HepG2 (cell line): ENCODE data around the gene SLC5A3. TPM values are rescaled to one million over a fixed set of nuclear protein-coding genes. Genes with fewer than 3 reads are reported as not detected.
A peak's percentile ranks its signal among the peaks of the same experiment; 100 is the strongest.

ENCODE experiments used
- ATF7-NPFF ChIP-seq: sonication (generic); formaldehyde crosslinking; IDR thresholded peaks from 2 replicates; pipeline ENCODE4 v1.8.1; 2023; ENCODE audit warnings: mild to moderate bottlenecking, low read depth, missing genetic modification reagents, moderate library complexity
- BRD4 ChIP-seq: sonication (generic); formaldehyde crosslinking; IDR thresholded peaks from 2 replicates; pipeline ENCODE4 v1.4.0; 2020; ENCODE audit warnings: missing genetic modification reagents
- CHD2 ChIP-seq: IDR thresholded peaks from 2 replicates; pipeline ENCODE4 v1.6.1; 2011; ENCODE audit warnings: low read depth, low read length, improper control_type of control experiment
- ERF ChIP-seq: IDR thresholded peaks from 2 replicates; pipeline ENCODE4 v1.6.1; 2018; ENCODE audit warnings: missing biosample characterization, missing genetic modification reagents
- HNRNPH1 ChIP-seq: fragments of 200-400 bp; formaldehyde crosslinking; optimal IDR thresholded peaks from 2 replicates; pipeline ENCODE3; 2017; ENCODE audit warnings: mild to moderate bottlenecking, low read depth, low read length
- KDM2A ChIP-seq: sonication (generic); formaldehyde crosslinking; IDR thresholded peaks from 2 replicates; pipeline ENCODE4 v1.4.0; 2020; ENCODE audit warnings: low read depth, missing genetic modification reagents, borderline replicate concordance
- PHF20 ChIP-seq: sonication (generic); formaldehyde crosslinking; IDR thresholded peaks from 2 replicates; pipeline ENCODE4 v1.5.0; 2020; ENCODE audit warnings: mild to moderate bottlenecking, missing genetic modification reagents
- ZNF253 ChIP-seq: sonication (generic); formaldehyde crosslinking; IDR thresholded peaks from 2 replicates; pipeline ENCODE4 v1.8.0; 2022; ENCODE audit warnings: mild to moderate bottlenecking, missing genetic modification reagents, borderline replicate concordance
- polyA plus RNA-seq, 8 experiments: library from polyadenylated mRNA; depleted of rRNA in 3 of 8; stranded (reverse) in 7 of 8; unstranded in 1 of 8; fragments of >200 nt; fragmentation: Illumina TruSeq in 4 of 8; extraction: Trizol in 4 of 8; gene quantifications; 2 replicates each; pipeline versions ENCODE4 v1.2.1 to v1.2.3, GENCODE V29; 2011 to 2016; ENCODE audit warnings: low read depth in 4 of 8, missing spikeins in 1 of 8, mixed read lengths in 1 of 8; ENCODE audit not compliant: insufficient read depth in 1 of 8
- total RNA-seq, 5 experiments: library from RNA; depleted of rRNA; stranded (reverse); fragments of >200 nt; fragmentation: Illumina TruSeq; extraction: Trizol; gene quantifications; 2 replicates each; pipeline ENCODE4 v1.2.3, GENCODE V29; 2016; ENCODE audit warnings: low read depth in 1 of 5
- TF ChIP-seq, protein P1 (sequence below): sonication (generic); formaldehyde crosslinking; IDR thresholded peaks from 2 replicates; pipeline ENCODE4 v1.4.0; 2020; ENCODE audit warnings: missing genetic modification reagents
- TF ChIP-seq, protein P2 (sequence below): sonication (generic); formaldehyde crosslinking; IDR thresholded peaks from 2 replicates; pipeline ENCODE4 v1.5.0; 2020; ENCODE audit warnings: mild to moderate bottlenecking, missing genetic modification reagents, borderline replicate concordance
- TF ChIP-seq, protein P3 (sequence below): sonication (generic); formaldehyde crosslinking; IDR thresholded peaks from 2 replicates; pipeline ENCODE4 v1.8.1; 2022; ENCODE audit warnings: mild to moderate bottlenecking, missing genetic modification reagents
- TF ChIP-seq, protein P4 (sequence below): sonication (generic); formaldehyde crosslinking; IDR thresholded peaks from 2 replicates; pipeline ENCODE4 v1.4.0; 2020; ENCODE audit warnings: missing genetic modification reagents

Gene SLC5A3
- total and polyA plus RNA-seq, 2 of the 13 experiments (the other 11 are each of a cell fraction or from before 2014, with no cell fraction given) = 5.6 to 11.2 TPM

DNA sequence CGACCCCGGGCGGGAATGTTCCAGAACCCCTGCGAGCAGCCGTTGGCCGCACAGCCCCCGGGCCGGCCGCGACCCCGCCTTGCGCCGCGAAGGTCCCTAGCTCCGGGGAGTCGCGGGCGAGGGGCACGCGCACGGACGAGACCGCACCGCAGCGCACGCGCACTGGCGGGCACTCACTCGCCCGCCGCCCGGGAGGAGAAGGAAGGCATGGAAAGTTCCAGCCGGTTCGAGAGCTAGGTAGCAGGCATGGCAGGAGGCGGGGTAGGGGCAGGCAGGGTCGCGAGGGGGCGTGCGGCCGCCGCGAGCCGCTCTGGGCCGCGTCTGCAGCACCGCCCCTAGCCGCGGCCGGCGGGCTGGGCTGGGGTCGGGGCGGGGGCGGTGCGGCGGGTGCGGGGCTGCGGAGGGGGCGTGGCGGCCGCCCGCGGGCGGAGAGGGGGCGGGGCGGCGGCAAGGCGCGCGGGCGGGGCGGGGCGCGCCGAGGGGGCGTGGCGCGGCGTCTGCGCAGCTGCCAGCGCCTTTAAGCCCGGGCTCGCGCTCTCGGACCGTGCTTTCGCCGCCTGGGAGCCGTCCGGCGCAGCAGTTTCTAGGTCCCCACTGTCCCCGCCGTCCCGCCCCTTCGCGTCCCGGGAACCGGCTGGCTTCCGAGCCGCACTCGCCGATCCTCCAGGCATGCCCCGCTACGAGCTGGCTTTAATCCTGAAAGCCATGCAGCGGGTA lies at the start of gene SLC5A3, which contains the start of gene MRPS6 (continued):
- TF ChIP-seq, protein P1, sequence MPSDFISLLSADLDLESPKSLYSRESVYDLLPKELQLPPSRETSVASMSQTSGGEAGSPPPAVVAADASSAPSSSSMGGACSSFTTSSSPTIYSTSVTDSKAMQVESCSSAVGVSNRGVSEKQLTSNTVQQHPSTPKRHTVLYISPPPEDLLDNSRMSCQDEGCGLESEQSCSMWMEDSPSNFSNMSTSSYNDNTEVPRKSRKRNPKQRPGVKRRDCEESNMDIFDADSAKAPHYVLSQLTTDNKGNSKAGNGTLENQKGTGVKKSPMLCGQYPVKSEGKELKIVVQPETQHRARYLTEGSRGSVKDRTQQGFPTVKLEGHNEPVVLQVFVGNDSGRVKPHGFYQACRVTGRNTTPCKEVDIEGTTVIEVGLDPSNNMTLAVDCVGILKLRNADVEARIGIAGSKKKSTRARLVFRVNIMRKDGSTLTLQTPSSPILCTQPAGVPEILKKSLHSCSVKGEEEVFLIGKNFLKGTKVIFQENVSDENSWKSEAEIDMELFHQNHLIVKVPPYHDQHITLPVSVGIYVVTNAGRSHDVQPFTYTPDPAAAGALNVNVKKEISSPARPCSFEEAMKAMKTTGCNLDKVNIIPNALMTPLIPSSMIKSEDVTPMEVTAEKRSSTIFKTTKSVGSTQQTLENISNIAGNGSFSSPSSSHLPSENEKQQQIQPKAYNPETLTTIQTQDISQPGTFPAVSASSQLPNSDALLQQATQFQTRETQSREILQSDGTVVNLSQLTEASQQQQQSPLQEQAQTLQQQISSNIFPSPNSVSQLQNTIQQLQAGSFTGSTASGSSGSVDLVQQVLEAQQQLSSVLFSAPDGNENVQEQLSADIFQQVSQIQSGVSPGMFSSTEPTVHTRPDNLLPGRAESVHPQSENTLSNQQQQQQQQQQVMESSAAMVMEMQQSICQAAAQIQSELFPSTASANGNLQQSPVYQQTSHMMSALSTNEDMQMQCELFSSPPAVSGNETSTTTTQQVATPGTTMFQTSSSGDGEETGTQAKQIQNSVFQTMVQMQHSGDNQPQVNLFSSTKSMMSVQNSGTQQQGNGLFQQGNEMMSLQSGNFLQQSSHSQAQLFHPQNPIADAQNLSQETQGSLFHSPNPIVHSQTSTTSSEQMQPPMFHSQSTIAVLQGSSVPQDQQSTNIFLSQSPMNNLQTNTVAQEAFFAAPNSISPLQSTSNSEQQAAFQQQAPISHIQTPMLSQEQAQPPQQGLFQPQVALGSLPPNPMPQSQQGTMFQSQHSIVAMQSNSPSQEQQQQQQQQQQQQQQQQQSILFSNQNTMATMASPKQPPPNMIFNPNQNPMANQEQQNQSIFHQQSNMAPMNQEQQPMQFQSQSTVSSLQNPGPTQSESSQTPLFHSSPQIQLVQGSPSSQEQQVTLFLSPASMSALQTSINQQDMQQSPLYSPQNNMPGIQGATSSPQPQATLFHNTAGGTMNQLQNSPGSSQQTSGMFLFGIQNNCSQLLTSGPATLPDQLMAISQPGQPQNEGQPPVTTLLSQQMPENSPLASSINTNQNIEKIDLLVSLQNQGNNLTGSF (CRISPR knock-in tag) = 0 out of 2 replicates have a peak, but pooled peaks have one; percentile 19
- no peak for TF ChIP-seq CHD2
- TF ChIP-seq KDM2A (CRISPR knock-in tag) = peak; percentile 62
- no peak for TF ChIP-seq ZNF253
- TF ChIP-seq, protein P2, sequence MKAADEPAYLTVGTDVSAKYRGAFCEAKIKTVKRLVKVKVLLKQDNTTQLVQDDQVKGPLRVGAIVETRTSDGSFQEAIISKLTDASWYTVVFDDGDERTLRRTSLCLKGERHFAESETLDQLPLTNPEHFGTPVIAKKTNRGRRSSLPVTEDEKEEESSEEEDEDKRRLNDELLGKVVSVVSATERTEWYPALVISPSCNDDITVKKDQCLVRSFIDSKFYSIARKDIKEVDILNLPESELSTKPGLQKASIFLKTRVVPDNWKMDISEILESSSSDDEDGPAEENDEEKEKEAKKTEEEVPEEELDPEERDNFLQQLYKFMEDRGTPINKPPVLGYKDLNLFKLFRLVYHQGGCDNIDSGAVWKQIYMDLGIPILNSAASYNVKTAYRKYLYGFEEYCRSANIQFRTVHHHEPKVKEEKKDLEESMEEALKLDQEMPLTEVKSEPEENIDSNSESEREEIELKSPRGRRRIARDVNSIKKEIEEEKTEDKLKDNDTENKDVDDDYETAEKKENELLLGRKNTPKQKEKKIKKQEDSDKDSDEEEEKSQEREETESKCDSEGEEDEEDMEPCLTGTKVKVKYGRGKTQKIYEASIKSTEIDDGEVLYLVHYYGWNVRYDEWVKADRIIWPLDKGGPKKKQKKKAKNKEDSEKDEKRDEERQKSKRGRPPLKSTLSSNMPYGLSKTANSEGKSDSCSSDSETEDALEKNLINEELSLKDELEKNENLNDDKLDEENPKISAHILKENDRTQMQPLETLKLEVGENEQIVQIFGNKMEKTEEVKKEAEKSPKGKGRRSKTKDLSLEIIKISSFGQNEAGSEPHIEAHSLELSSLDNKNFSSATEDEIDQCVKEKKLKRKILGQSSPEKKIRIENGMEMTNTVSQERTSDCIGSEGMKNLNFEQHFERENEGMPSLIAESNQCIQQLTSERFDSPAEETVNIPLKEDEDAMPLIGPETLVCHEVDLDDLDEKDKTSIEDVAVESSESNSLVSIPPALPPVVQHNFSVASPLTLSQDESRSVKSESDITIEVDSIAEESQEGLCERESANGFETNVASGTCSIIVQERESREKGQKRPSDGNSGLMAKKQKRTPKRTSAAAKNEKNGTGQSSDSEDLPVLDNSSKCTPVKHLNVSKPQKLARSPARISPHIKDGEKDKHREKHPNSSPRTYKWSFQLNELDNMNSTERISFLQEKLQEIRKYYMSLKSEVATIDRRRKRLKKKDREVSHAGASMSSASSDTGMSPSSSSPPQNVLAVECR (CRISPR knock-in tag) = peak; percentile 78
- TF ChIP-seq, protein P3, sequence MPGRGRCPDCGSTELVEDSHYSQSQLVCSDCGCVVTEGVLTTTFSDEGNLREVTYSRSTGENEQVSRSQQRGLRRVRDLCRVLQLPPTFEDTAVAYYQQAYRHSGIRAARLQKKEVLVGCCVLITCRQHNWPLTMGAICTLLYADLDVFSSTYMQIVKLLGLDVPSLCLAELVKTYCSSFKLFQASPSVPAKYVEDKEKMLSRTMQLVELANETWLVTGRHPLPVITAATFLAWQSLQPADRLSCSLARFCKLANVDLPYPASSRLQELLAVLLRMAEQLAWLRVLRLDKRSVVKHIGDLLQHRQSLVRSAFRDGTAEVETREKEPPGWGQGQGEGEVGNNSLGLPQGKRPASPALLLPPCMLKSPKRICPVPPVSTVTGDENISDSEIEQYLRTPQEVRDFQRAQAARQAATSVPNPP = no peak
- TF ChIP-seq BRD4 (CRISPR knock-in tag) = no peak
- TF ChIP-seq ERF (CRISPR knock-in tag) = peak; percentile 76
- TF ChIP-seq, protein P4, sequence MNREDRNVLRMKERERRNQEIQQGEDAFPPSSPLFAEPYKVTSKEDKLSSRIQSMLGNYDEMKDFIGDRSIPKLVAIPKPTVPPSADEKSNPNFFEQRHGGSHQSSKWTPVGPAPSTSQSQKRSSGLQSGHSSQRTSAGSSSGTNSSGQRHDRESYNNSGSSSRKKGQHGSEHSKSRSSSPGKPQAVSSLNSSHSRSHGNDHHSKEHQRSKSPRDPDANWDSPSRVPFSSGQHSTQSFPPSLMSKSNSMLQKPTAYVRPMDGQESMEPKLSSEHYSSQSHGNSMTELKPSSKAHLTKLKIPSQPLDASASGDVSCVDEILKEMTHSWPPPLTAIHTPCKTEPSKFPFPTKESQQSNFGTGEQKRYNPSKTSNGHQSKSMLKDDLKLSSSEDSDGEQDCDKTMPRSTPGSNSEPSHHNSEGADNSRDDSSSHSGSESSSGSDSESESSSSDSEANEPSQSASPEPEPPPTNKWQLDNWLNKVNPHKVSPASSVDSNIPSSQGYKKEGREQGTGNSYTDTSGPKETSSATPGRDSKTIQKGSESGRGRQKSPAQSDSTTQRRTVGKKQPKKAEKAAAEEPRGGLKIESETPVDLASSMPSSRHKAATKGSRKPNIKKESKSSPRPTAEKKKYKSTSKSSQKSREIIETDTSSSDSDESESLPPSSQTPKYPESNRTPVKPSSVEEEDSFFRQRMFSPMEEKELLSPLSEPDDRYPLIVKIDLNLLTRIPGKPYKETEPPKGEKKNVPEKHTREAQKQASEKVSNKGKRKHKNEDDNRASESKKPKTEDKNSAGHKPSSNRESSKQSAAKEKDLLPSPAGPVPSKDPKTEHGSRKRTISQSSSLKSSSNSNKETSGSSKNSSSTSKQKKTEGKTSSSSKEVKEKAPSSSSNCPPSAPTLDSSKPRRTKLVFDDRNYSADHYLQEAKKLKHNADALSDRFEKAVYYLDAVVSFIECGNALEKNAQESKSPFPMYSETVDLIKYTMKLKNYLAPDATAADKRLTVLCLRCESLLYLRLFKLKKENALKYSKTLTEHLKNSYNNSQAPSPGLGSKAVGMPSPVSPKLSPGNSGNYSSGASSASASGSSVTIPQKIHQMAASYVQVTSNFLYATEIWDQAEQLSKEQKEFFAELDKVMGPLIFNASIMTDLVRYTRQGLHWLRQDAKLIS (CRISPR knock-in tag) = no peak
- peak; percentile 60; the same call in 1 of the 2 replicates for TF ChIP-seq ATF7-NPFF (CRISPR knock-in tag)
- no peak for TF ChIP-seq HNRNPH1
- peak; percentile 45; the same call in 1 of the 2 replicates for TF ChIP-seq PHF20 (CRISPR knock-in tag)
